Fibroblast of the aortic adventitia (primary cell): ENCODE measurements around the gene BYSL. TPM values are rescaled to one million over a fixed set of nuclear protein-coding genes. Genes with fewer than 3 reads are reported as not detected.
A peak's percentile ranks its signal among the peaks of the same experiment; 100 is the strongest.

ENCODE experiments used
- DNase-seq: peaks from one replicate; pipeline ENCODE4 v3.0.0-alpha.2; 2010; ENCODE audit warnings: low read depth
- H3K4me3 ChIP-seq: 2 replicates; pipeline ENCODE4 v1.5.1; 2011; ENCODE audit warnings: low read depth, mild to moderate bottlenecking, control low read depth, low read length, moderate library complexity
- total RNA-seq: library from RNA; depleted of rRNA; stranded (reverse); fragments of >200 nt; gene quantifications from 2 replicates; pipeline ENCODE4 v1.2.3, GENCODE V29; 2012; ENCODE audit warnings: low replicate concordance
- TF ChIP-seq, protein P1 (sequence below): IDR thresholded peaks from 2 replicates; pipeline ENCODE4 v1.5.1; 2011; ENCODE audit warnings: mild to moderate bottlenecking, low read length, control low read depth, inconsistent platforms; ENCODE audit not compliant: insufficient read depth

Gene BYSL
- total RNA-seq, 1 donor: 14.2 TPM

DNA sequence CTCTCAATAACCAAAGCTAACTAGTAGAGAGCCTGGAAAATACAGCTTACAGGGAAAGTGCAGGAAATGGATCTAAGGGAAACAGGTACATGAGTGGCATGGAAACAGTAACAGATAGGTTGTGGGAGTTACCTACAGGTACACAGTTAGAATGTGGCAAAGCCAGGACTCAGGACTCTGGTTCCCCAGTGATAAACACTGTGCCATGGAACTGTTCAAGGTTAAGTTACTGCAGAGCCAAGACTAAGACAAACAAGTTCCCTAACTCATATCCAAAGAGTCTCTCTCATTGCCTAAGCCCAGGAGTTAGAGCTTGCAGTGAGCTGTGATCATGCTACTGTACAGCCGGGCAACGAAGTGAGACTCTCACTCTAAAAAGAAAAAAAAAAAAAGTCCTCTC is 7.0 kb upstream of the BYSL start:
- DNase-seq: no peak
- TF ChIP-seq, protein P1, sequence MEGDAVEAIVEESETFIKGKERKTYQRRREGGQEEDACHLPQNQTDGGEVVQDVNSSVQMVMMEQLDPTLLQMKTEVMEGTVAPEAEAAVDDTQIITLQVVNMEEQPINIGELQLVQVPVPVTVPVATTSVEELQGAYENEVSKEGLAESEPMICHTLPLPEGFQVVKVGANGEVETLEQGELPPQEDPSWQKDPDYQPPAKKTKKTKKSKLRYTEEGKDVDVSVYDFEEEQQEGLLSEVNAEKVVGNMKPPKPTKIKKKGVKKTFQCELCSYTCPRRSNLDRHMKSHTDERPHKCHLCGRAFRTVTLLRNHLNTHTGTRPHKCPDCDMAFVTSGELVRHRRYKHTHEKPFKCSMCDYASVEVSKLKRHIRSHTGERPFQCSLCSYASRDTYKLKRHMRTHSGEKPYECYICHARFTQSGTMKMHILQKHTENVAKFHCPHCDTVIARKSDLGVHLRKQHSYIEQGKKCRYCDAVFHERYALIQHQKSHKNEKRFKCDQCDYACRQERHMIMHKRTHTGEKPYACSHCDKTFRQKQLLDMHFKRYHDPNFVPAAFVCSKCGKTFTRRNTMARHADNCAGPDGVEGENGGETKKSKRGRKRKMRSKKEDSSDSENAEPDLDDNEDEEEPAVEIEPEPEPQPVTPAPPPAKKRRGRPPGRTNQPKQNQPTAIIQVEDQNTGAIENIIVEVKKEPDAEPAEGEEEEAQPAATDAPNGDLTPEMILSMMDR: no peak
- H3K4me3 ChIP-seq: no peak overlapping the region

DNA sequence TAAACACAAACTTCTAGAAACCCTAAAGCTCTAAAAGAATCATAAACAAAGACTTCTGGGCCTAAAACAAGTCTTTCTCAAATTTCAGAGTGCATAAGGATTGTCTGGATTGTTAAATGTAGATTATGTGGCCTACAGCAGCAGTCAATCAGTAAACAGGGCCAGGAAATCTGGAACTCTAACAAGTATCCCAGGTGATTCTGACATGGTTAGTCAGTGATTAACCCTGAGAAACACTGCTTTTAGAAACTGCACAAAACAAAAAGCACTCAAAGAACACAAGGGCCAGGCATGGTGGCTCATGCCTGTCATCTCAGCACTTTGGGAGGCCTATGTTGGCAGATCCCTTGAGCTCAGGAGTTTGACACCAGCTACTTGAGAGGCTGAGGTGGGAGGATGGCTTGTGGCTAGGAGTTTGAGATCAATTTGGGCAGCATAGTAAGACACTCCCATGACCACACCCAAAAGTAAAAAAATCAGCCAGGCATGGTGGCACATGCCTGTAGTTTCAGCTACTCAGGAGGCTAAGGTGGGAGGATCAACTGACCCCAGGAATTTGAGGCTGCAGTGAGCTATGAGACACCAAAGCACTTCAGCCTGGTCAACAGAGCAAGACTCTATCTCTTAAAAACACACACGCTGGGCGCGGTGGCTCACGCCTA is 6.3 kb upstream of the BYSL start:
- TF ChIP-seq, protein P1: no peak
- no peak for DNase-seq
- no peak overlapping the region for H3K4me3 ChIP-seq

DNA sequence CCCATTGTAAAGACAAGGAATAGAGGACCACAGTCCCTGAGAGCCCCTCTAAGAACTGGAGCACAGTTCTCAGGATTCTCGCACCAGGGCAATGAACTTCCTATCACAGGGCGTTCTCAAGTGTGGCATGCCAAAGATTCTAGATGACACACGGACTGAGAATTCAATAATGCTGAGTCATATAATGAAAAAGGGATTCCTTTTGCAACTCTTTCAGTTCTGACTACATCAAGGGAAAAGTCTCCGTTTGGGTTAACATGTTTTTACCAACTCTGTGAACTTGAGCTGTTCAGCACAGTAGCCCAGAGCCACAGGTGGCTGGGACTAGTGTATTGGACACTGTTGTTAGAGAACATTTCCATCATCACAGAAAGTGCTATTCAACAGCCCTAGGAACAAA is 3.8 kb upstream of the BYSL start:
- no peak overlapping the region for H3K4me3 ChIP-seq
- DNase-seq: peak; percentile 94
- TF ChIP-seq, protein P1: no peak

DNA sequence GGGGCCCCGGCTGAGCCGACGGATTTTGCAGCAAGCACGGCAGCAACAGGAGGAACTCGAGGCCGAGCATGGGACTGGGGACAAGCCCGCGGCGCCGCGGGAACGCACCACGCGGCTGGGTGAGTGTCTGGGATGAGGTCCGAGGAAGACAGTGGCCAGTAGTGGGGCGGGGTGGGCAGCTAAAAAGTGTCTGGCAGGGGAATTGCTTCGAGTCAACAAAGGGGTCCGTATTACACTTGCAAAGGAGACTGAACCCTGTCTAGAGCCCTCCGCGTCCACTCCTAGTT is 356 bp downstream of the BYSL start:
- H3K4me3 ChIP-seq: peak overlapping the region; percentile 100
- TF ChIP-seq, protein P1: no peak
- no peak for DNase-seq

DNA sequence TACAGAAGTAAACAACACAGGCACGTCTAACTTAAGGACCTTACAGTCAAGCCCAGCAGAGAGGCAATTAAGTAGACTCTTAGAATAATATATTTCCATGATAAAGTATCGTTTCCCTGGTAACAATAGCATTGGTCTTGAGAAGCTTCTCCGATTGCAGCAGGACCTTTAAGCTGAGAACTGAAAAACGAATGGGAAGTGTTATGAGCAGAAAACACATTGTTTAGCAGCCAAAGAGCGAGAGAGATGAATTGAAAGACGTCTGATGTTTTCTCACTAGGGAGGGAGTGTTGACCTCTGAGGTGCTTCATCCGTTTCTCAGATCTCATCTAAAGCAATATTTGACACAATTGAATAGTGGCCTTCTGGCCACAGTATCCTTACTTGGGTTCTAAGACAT is 855 bp downstream of the BYSL start:
- DNase-seq: no peak
- TF ChIP-seq, protein P1: no peak
- peak overlapping the region; percentile 100 for H3K4me3 ChIP-seq

DNA sequence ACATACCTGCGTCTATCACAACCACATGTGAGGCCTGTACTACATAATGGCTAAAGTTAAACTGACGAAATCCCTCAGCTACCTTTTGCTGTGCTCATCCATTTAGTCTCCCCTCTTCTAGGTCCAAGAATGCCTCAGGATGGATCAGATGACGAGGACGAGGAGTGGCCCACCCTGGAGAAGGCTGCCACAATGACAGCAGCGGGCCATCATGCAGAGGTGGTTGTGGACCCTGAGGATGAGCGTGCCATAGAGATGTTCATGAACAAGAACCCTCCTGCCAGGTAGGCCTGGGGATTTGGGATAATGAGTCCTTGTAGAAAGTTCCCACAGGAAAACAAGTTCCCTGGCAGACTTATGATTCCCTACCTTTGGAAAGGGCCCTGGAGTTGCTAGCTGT is 6.0 kb downstream of the BYSL start:
- no peak for DNase-seq
- TF ChIP-seq, protein P1: no peak
- H3K4me3 ChIP-seq: no peak overlapping the region

DNA sequence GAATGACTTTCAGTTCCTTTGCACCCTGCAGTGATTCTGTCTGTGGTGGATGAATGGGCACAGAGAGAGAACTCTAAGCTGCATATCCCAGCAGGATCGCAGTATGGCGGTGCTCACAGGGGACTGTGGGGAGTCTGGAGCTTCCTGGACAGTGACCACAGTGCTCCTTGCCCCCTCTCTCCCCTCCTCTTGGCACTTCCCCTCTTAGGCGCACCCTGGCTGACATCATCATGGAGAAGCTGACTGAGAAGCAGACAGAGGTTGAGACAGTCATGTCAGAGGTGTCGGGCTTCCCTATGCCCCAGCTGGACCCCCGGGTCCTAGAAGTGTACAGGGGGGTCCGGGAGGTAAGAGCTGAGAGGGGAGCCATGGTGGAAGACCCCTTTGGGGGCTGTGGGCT is 8.6 kb downstream of the BYSL start:
- DNase-seq: no peak
- no peak overlapping the region for H3K4me3 ChIP-seq
- TF ChIP-seq, protein P1: no peak
